Activated CD4-positive, alpha-beta T cell treated with anti-CD3 and anti-CD28 coated beads, Interleukin-2, amount 50 U/mL, for 24 hours (primary cell): ENCODE results near the gene FBXO40.

Experiments used
- DNase-seq, 2 donors: peaks; one replicate each; pipeline ENCODE4 v3.0.0-alpha.2; 2020; ENCODE audit warnings: low read depth in 1 of 2, low spot score in 1 of 2

Gene FBXO40

DNA sequence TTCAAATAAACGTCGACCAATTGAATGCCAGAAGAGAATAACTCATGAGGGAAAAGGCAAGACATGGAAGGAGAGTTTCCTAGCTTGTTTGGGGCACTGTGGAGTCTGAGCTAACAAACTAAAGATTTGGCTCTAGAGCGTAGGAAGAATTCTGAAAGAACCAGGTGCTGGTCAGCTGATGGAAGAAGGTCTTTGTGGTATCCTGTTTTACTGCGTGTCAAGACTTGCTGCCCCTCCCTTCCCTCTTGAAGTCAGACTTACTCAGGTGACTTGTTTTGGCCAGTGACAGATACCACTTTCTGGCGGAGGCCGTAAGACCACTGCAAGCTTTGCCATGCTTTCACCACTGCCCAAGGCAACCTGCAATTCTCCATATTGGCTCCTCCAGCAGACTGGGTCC is 68.2 kb downstream of the FBXO40 start:
- no peak for DNase-seq

DNA sequence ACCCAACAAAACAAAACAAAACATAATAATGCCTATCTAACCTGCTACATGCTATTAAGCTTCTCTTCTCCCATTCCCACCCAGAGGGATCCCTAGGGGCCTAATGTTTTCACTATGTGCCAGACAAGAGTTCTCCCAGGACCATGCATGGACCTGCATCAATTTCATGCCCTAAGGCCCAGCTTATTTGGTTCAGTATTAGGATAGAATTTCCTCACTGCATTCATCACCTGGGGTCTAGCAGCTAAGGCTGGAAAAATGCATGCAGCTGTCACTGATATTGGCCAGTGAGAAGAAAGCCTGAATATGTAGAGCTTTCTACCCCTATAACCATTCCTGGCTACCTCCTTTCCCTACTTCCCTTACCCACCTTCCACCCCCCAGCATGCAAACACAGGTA is 69.6 kb downstream of the FBXO40 start:
- DNase-seq = no peak

GRCh38 chr3:121663171-121663847 is 70.1 kb downstream of the FBXO40 start:
- no peak for DNase-seq

DNA sequence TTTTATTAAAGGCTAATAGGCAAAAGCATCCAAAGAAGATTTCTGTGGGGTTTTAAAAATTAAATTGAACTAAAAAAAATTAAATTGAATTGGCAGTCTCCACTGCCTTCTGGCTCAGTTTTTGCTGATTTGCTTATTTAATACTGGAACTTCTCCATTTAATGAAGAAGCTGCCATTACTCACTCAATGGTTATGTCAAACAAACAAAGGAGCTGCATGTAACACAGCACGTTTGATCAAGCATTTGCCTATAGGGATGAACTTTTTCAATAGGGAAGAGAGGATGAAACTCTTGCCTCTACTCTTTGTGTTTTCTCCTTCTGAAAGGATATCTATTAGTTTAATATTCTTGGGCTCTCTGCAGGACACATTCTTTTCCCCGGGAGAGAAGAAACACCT is 72.3 kb downstream of the FBXO40 start:
- DNase-seq = no peak

- DNase-seq = no peak
These were observed 74.2 kb downstream of the FBXO40 start for GRCh38 chr3:121667333-121667732.

- no peak for DNase-seq
These were observed 77.5 kb downstream of the FBXO40 start for GRCh38 chr3:121670676-121671075.

- DNase-seq = no peak
These were observed 84.0 kb downstream of the FBXO40 start for GRCh38 chr3:121677141-121677540.
